GM12872 (cell line): Measurements from ENCODE around the gene GSX1.

Experiments used
- CTCF ChIP-seq: IDR thresholded peaks from 3 replicates; pipeline ENCODE4 v1.5.1; 2011; ENCODE audit warnings: low read depth, mild to moderate bottlenecking, low read length, moderate library complexity; ENCODE audit not compliant: insufficient read depth

The GSX1 gene

DNA sequence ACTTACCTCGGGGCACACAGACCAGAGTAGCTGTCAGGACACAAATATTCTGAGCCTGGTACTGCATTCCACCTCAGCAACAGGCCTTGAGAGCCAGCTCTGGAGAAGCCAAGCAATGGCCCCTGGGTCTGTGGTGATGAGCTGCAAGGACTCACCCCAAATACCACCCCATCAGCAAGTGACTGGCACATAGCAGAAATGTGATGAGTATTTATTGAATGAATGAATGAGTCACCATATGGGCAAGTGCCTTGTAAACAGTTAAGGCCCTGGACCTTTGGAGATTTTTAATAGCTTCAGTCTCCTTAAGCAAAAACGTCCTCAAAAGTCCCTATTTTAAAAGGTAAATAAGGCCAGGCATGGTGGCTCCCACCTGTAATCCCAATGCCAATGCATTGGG lies 18.2 kb downstream of the GSX1 start:
- no peak for TF ChIP-seq CTCF

GRCh38 chr13:27813826-27814225 lies 21.5 kb downstream of the GSX1 start:
- TF ChIP-seq CTCF: no peak

- TF ChIP-seq CTCF: no peak
Observed at GRCh38 chr13:27820524-27821482, 28.5 kb downstream of the GSX1 start.

DNA sequence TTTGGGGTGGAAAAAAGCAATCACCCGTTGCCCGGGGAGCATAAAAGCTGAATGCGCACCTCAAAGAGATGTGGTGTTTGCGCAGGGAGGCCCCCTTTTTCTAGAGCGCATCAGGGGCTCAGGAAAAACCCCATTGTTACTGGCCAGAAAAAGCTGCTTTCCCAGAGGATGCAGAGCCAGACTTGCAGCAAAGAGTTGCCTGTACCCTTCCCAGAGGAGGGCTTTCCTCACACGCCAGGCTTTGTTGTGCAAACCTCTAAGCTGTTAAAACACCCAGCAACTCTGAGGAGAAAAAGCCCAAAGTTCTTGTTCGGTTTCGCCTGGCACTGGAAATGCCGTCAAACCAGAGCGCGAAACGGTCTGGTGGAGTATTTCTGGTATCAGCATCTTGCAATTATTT lies 29.3 kb downstream of the GSX1 start:
- TF ChIP-seq CTCF: no peak

DNA sequence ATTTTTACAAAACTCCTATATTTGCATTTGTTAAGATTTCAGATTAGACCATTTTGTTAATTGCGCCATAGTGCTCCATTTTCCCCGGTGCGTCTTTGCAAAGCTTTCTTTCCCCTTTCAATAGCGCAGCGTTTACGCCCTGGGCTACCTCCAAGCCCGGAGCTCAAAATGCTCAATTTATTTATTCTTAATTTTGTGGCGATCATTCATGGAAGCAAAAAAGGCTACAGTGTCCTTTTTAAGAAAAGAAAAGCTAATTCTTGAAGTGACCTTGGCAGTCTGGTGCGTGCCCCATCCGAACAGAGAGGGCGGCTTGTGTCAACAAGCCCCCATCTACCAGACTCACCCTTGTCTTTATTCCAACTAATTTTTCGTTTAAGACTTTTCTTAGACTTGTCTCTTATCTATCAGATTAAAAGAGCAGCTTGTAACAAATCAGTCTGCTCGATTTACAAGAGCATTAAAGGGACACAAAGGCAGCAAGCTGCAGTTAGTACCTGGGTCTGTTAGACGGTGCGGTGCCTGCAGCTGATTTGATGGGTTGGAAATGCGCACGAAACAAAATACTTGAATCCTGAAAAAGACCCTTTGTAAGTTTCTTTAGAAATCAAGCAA lies 30.1 kb downstream of the GSX1 start:
- no peak for TF ChIP-seq CTCF

- no peak for TF ChIP-seq CTCF
Observed at GRCh38 chr13:27822873-27823311, 30.6 kb downstream of the GSX1 start.

- no peak for TF ChIP-seq CTCF
Observed at GRCh38 chr13:27824121-27824520, 31.8 kb downstream of the GSX1 start.
